CD4-positive, alpha-beta T cell treated with Interleukin-4 for 1 hour (primary cell): ENCODE measurements around the gene C11orf42.
"Not testable (repeated sequence)": the region's sequence is repeated elsewhere in the genome, so short reads cannot be mapped to it uniquely, and the experiment has no call there.

Experiments
- DNase-seq, 2 donors: peaks; one replicate each; pipeline ENCODE4 v3.0.0-alpha.2; 2020 to 2022

Gene C11orf42

GRCh38 chr11:6224421-6224820, 19.1 kb downstream of the C11orf42 start:
- DNase-seq, result no peak

- DNase-seq, result no peak
These were observed 19.7 kb downstream of the C11orf42 start for GRCh38 chr11:6225024-6225423.

GRCh38 chr11:6225896-6226295, 20.5 kb downstream of the C11orf42 start:
- no peak for DNase-seq

- DNase-seq, result peak in 1 of 2 donors; percentile 13
These were observed 23.2 kb downstream of the C11orf42 start for GRCh38 chr11:6228520-6228919.

GRCh38 chr11:6229911-6230310, 24.6 kb downstream of the C11orf42 start:
- peak; percentile 17 to 31 for DNase-seq

- no peak for DNase-seq
These were observed 27.5 kb downstream of the C11orf42 start for GRCh38 chr11:6232899-6233298.

- no peak for DNase-seq
These were observed 28.6 kb downstream of the C11orf42 start for GRCh38 chr11:6233984-6234386.

- DNase-seq, result peak; percentile 100
These were observed 29.2 kb downstream of the C11orf42 start, which contains the start of gene FHIP1B for GRCh38 chr11:6234387-6235107. Gene FHIP1B (minus strand): TSS chr11:6234636. CDS start chr11:6224516, 10,120 bp downstream.

- no peak for DNase-seq
These were observed 31.9 kb downstream of the C11orf42 start for GRCh38 chr11:6237266-6237665.

GRCh38 chr11:6237761-6238302, 32.5 kb downstream of the C11orf42 start:
- DNase-seq, result no peak

- DNase-seq, result no peak
These were observed 33.5 kb downstream of the C11orf42 start, which contains the start of gene CNGA4 for GRCh38 chr11:6238902-6239301. Gene CNGA4 (plus strand): TSS chr11:6239089. CDS start chr11:6239207, 118 bp downstream.

GRCh38 chr11:6240139-6240538, 34.8 kb downstream of the C11orf42 start:
- DNase-seq, result no peak

GRCh38 chr11:6240781-6241180, 35.4 kb downstream of the C11orf42 start:
- DNase-seq, result no peak

GRCh38 chr11:6241316-6241715, 36.0 kb downstream of the C11orf42 start:
- no peak for DNase-seq

- no peak for DNase-seq
These were observed 40.2 kb downstream of the C11orf42 start for GRCh38 chr11:6245536-6245935.

GRCh38 chr11:6248248-6248647, 42.9 kb downstream of the C11orf42 start:
- no peak for DNase-seq

GRCh38 chr11:6248897-6249296, 43.5 kb downstream of the C11orf42 start:
- DNase-seq, result not testable (repeated sequence)

GRCh38 chr11:6249770-6250555, 44.6 kb downstream of the C11orf42 start:
- no peak for DNase-seq

- peak; percentile 35 to 36 for DNase-seq
These were observed 45.9 kb downstream of the C11orf42 start for GRCh38 chr11:6251120-6251733.

GRCh38 chr11:6251990-6252473, 46.7 kb downstream of the C11orf42 start:
- DNase-seq, result no peak

- no peak for DNase-seq
These were observed 47.8 kb downstream of the C11orf42 start for GRCh38 chr11:6253197-6253596.

- DNase-seq, result no peak
These were observed 52.8 kb downstream of the C11orf42 start for GRCh38 chr11:6258141-6258540.

- DNase-seq, result no peak
These were observed 53.3 kb downstream of the C11orf42 start for GRCh38 chr11:6258571-6259081.
